Central memory CD8-positive, alpha-beta T cell (primary cell): ENCODE results near the gene GALK1.

Experiments used
- ATAC-seq: fragments of 150-1000 bp; cut with Tn5 transposase; replicated peaks from 2 replicates; pipeline ENCODE4 v1.10.0; 2022; ENCODE audit warnings: mild to moderate bottlenecking, moderate FRiP score, moderate number of reproducible peaks; ENCODE audit not compliant: poor library complexity, severe bottlenecking; ENCODE audit errors: extremely low read depth
- DNase-seq, 2 donors: peaks; one replicate each; pipeline ENCODE4 v3.0.0; 2021; ENCODE audit warnings: low spot score in 2 of 2
- H3K27ac Mint-ChIP-seq: one replicate; pipeline ENCODE4 v1.8.0; 2022; ENCODE audit warnings: low read depth, mild to moderate bottlenecking, moderate library complexity, mixed read lengths
- H3K27me3 Mint-ChIP-seq: one replicate; pipeline ENCODE4 v1.8.0; 2022; ENCODE audit warnings: mixed read lengths
- H3K36me3 Mint-ChIP-seq: one replicate; pipeline ENCODE4 v1.8.0; 2022; ENCODE audit warnings: mild to moderate bottlenecking, moderate library complexity, mixed read lengths; ENCODE audit not compliant: insufficient read depth
- H3K4me1 Mint-ChIP-seq: one replicate; pipeline ENCODE4 v1.8.0; 2022; ENCODE audit warnings: mixed read lengths
- H3K4me3 Mint-ChIP-seq: one replicate; pipeline ENCODE4 v1.8.0; 2022; ENCODE audit warnings: mild to moderate bottlenecking, moderate library complexity, mixed read lengths
- H3K9me3 Mint-ChIP-seq: one replicate; pipeline ENCODE4 v1.8.0; 2022; ENCODE audit warnings: mixed read lengths

Gene GALK1

DNA sequence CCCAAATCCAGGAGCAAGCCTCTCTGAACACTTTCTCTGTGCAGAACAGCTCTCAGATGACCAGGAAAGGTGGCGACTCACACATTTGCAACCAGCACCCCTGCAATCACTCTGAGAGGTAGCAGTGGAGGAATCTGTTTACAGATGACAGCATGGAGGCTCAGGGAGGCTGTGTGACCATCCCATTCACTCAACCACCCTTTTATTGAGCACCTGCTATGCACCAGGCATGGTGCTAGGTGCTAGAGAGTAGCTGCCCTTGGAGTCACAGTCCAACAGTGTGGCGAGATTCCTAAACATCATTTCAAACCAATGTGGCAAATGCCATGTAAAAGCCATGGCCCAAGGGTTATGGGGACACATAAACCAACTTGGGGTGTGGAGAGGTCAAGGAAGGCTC lies 45.3 kb downstream of the GALK1 start:
- Mint-ChIP-seq H3K4me3 (peak overlapping the region; percentile 85), H3K27ac (no peak overlapping the region), H3K27me3 (no peaks in the 10 kb centered on the region), H3K36me3 (no peaks in the 10 kb centered on the region), H3K9me3 (no peaks in the 10 kb centered on the region), H3K4me1 (peaks cover 5% of the 10 kb centered on the region)
- ATAC-seq (no peak), DNase-seq (no peak)

DNA sequence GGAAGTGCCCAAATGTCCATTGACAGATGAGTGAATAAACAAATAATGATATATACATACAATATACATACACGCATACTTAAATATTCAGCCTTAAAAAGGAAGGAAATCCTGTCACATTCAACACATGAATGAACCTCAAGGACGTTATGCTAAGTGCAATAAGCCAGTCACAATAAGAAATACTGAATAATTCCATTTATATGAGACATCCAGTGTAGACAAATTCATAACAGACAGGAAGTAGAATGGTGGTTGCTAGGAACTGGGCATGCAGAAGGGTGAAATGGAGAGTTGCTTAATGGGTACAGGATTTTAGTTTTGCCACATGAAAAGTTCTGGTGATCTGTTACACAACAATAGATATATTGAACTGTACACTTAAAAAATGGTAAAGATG lies 52.5 kb downstream of the GALK1 start:
- Mint-ChIP-seq H3K27ac (no peak overlapping the region), H3K4me1 (no peaks in the 10 kb centered on the region), H3K4me3 (no peak overlapping the region), H3K36me3 (peaks cover 8% of the 10 kb centered on the region), H3K27me3 (no peaks in the 10 kb centered on the region), H3K9me3 (no peaks in the 10 kb centered on the region)
- no peak for DNase-seq
- no peak for ATAC-seq
